ENCODE results near the gene OR2H2. TPM values are rescaled to one million over a fixed set of nuclear protein-coding genes. Genes with fewer than 3 reads are reported as not detected.

The OR2H2 gene
- total RNA-seq, 2 donors from 2014 or later: not detected

- TF ChIP-seq CTCF (IDR thresholded peaks at IDR 0.05): no peak
- no peaks in the 10 kb centered on the region for H3K36me3 ChIP-seq
- no peak for ATAC-seq (ENCODE audit: insufficient number of reproducible peaks, low FRiP score, low read depth)
- no peaks in the 10 kb centered on the region for H3K27me3 ChIP-seq (replicated peaks; ENCODE audit: insufficient read depth)
- DNase-seq (ENCODE audit: low spot score): no peak
- no peak overlapping the region for H3K27ac ChIP-seq
- H3K4me1 ChIP-seq (ENCODE audit: control insufficient read depth in 1 of 2, low read depth in 2 of 2): no peaks in the 10 kb centered on the region
- no peak overlapping the region for H3K4me3 ChIP-seq
- no peaks in the 10 kb centered on the region for H3K9me3 ChIP-seq
Observed at GRCh38 chr6:29591677-29592076, 6.8 kb downstream of the OR2H2 start.

GRCh38 chr6:29593199-29593855, 8.4 kb downstream of the OR2H2 start:
- Histone ChIP-seq H3K36me3 (no peaks in the 10 kb centered on the region), H3K27me3 (replicated peaks; ENCODE audit: insufficient read depth) (no peaks in the 10 kb centered on the region), H3K9me3 (no peaks in the 10 kb centered on the region), H3K4me3 (no peak overlapping the region), H3K27ac (no peak overlapping the region), H3K4me1 (ENCODE audit: control insufficient read depth in 1 of 2, low read depth in 2 of 2) (no peaks in the 10 kb centered on the region)
- ATAC-seq (ENCODE audit: insufficient number of reproducible peaks, low FRiP score, low read depth) (no peak), DNase-seq (ENCODE audit: low spot score) (no peak)
- TF ChIP-seq CTCF (IDR thresholded peaks at IDR 0.05): no peak

- Histone ChIP-seq H3K36me3 (no peaks in the 10 kb centered on the region), H3K4me3 (no peak overlapping the region), H3K27ac (no peak overlapping the region), H3K9me3 (no peaks in the 10 kb centered on the region), H3K27me3 (replicated peaks; ENCODE audit: insufficient read depth) (no peaks in the 10 kb centered on the region), H3K4me1 (ENCODE audit: control insufficient read depth in 1 of 2, low read depth in 2 of 2) (no peaks in the 10 kb centered on the region)
- DNase-seq (ENCODE audit: low spot score) (no peak), ATAC-seq (ENCODE audit: insufficient number of reproducible peaks, low FRiP score, low read depth) (no peak)
- no peak for TF ChIP-seq CTCF (IDR thresholded peaks at IDR 0.05)
Observed at GRCh38 chr6:29596381-29596900, 11.5 kb downstream of the OR2H2 start.

GRCh38 chr6:29597184-29597583, 12.3 kb downstream of the OR2H2 start:
- DNase-seq (ENCODE audit: low spot score): no peak
- TF ChIP-seq CTCF (IDR thresholded peaks at IDR 0.05): no peak
- Histone ChIP-seq H3K27ac (no peak overlapping the region), H3K4me1 (ENCODE audit: control insufficient read depth in 1 of 2, low read depth in 2 of 2) (no peaks in the 10 kb centered on the region), H3K27me3 (replicated peaks; ENCODE audit: insufficient read depth) (no peaks in the 10 kb centered on the region), H3K4me3 (no peak overlapping the region), H3K9me3 (no peaks in the 10 kb centered on the region), H3K36me3 (no peaks in the 10 kb centered on the region)
- no peak for ATAC-seq (ENCODE audit: insufficient number of reproducible peaks, low FRiP score, low read depth)

GRCh38 chr6:29598172-29598747, 13.3 kb downstream of the OR2H2 start:
- TF ChIP-seq CTCF (IDR thresholded peaks at IDR 0.05): no peak

More at GRCh38 chr6:29598172-29598747, 13.3 kb downstream of the OR2H2 start:
- Histone ChIP-seq H3K4me1 (ENCODE audit: control insufficient read depth in 1 of 2, low read depth in 2 of 2) (no peaks in the 10 kb centered on the region), H3K27me3 (replicated peaks; ENCODE audit: insufficient read depth) (no peaks in the 10 kb centered on the region), H3K36me3 (peaks cover 9% of the 10 kb centered on the region), H3K4me3 (no peak overlapping the region), H3K27ac (no peak overlapping the region), H3K9me3 (no peaks in the 10 kb centered on the region)
- no peak for DNase-seq (ENCODE audit: low spot score)
- ATAC-seq (ENCODE audit: insufficient number of reproducible peaks, low FRiP score, low read depth): no peak
